ENCODE data around the gene IL17B.

DNA sequence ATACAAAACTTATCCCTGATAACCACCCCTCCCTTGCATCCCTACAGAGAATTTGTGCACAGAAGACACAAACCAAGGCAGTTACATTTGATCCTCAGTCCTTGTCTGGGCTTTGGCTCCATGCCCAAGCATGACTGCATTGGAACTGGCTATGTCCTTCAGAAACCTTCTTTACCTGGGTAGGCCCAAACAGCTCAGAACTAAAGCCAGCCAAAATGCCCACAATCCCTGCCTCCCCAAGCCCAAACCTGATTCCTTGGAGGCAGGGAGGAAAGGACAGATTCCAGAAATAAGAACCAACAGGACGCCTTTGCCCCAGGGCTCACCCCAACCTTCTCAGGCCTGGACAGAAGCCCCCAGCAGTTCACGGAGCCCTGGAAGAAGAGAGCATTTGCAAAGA, 8.2 kb downstream of the IL17B start:
- TF ChIP-seq, protein P1, sequence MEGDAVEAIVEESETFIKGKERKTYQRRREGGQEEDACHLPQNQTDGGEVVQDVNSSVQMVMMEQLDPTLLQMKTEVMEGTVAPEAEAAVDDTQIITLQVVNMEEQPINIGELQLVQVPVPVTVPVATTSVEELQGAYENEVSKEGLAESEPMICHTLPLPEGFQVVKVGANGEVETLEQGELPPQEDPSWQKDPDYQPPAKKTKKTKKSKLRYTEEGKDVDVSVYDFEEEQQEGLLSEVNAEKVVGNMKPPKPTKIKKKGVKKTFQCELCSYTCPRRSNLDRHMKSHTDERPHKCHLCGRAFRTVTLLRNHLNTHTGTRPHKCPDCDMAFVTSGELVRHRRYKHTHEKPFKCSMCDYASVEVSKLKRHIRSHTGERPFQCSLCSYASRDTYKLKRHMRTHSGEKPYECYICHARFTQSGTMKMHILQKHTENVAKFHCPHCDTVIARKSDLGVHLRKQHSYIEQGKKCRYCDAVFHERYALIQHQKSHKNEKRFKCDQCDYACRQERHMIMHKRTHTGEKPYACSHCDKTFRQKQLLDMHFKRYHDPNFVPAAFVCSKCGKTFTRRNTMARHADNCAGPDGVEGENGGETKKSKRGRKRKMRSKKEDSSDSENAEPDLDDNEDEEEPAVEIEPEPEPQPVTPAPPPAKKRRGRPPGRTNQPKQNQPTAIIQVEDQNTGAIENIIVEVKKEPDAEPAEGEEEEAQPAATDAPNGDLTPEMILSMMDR (IDR thresholded peaks at IDR 0.05) = no peak
- TF ChIP-seq EP300 (IDR thresholded peaks at IDR 0.05) (no peak), POLR2A (IDR thresholded peaks at IDR 0.05) (no peak)
